NCI-H446 (cell line): Measurements from ENCODE around the gene VCX.
"Not testable (repeated sequence)": the region's sequence is repeated elsewhere in the genome, so short reads cannot be mapped to it uniquely, and the experiment has no call there.

Experiments used
- DNase-seq, 2 experiments: peaks; one replicate each; lab custom pipeline; 2025; lab: John Stamatoyannopoulos, UW

VCX gene

DNA sequence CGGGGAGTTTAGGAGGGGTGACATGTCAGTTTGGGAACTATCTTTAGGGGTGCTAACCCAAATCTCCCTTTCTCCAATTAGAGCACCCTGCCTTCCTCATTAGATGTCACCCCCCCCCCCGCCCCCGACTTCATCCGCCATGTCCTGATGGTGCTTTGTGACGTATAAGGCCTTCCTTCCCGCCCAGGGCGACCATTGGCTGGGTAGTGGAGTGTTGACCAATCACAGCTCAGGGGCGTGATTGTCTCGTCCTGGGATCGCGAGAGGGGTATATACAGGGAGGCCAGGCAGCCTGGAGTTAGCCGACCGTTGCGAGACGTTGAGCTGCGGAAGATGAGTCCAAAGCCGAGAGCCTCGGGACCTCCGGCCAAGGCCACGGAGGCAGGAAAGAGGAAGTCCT lies at the start of gene VCX:
VCX (plus strand) TSS at position 301 of the 400 bp plus-strand sequence; CDS start at position 334, 33 bp downstream.
- DNase-seq = not testable (repeated sequence)

DNA sequence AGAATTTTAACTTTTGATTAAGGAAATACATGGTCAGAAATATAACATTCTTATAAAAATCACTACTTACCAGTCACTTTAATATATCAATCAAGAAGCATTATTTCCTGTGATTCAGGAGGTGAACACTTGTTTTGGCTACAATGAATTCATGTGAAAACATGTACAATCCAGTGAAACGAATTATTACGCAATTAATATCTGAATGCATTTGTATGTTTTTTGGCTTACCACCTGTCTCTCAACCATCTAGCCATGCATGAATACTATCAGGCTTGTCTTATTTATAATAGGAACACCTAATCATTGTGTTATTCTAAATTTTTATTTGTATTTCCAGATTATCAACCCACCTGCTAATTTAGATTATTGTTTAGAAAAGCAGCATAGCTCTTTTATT lies 44.6 kb upstream of the VCX start:
- DNase-seq = no peak

DNA sequence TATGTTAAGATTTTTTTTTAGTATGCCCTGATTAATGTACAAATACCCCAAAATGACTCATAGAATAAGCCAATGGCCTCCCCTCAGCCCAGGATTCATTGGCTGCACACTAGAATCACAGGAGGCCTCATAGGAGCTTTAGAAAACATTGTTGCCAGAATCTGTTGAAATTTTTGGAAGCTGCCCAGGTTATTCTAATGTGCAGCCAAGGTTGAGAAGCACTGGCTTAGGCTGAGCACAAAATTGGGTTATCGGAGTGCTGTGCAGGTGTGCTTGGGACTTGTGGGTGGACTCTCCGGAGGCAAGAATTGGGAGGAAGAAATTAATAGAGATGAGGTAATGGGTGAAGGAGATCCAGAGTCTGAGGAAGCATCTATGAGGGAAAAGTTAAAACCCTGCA lies 41.3 kb upstream of the VCX start:
- DNase-seq = no peak

DNA sequence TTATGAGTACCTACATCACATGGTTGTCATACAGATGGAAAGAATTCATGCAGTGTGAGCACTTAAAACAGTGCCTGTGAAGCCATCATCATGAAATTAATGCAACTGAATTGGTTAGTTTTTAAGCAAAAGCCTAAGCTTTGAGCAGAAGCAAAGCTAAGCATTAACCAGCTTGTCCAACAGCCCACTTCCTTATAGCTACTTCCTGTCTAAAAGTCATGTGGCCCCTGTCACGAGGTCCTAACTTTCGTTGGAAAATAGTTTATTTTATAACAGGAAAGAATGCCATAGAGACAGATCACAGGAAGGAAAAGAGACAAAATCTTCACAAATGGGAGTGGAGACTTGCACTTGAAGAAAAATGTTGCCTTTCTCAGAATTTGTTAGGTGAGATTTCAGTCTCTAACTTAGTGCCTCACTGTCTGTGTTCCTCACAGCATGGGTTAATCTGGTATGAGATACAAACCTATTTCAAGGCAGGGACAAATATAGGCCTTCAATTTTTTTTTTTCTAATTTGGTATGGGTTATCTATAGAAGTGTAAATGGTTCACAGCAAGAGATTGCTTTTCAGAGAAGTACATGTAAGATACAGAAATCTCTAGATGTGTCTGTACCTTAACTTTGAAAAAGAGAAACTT lies 27.7 kb upstream of the VCX start:
- DNase-seq = no peak

DNA sequence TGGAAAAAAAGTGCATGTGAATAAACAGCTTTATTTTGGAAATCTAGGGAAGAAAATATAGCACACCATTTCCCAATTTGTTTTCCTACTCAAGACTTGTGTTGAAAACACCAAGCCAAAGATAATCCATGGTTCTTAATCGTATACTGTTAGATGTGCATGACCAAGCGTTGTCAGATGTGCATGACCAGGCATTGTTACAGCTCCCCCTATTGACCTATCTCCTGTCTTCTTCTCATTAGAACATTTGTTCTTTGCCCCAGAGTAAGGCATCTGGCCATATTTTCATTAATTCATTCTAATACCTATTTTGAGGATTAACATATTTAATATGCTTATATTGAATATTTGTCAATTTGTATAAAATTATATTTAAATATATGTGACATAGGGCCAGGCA lies 14.4 kb upstream of the VCX start:
- DNase-seq = no peak

DNA sequence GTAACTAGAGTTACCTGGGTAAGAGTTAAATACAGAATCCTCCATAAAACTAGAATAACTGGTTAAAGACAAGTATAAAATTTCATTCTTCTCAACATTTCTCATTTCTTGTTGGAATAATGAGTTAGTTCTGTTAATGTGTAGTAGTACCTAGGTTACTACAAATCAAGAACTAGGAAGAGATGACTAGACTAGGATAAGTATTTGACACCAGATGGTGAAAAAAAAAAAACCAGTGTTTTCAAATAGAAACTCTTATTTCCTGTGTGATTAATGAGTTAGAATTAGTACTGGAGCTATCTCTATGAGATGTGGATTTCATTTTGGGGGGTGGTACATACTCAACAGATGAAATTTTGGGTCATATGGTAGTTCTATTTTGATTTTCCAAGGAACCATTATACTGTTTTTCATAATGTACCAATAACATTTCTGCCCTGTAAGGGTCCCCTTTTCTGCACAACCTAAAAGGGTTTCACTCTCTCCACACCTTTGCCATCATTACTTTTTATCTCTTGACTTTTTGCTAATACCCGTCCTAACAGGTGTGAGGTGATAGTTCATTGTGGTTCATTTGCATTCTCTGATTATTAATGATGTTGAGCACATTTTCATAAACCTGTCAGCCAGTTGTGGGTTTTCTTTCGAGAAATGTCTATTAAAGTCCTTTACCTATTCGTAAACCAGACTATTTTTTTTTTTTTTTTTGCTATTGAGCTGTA lies 1.7 kb upstream of the VCX start:
- no peak for DNase-seq

DNA sequence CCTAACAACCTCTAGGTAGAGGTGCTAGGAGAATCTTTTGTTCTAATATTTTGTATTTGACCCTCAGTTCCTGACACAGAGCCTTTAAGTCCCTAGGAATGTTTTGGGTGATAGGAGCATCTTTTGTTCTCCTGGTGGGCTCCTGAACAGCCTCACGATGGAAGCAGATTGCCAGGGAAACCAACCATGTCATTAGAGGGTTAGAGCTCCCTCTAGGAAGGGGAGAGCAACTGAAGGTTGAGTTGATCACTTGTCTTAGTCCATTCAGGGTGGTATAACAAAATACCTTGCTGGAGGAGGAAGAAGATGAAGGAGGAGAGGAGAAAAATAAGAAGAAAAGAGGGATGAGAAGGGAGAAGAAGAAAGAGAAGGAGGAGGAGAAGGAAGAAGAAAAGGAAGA lies 9.2 kb downstream of the VCX start:
- no peak for DNase-seq

DNA sequence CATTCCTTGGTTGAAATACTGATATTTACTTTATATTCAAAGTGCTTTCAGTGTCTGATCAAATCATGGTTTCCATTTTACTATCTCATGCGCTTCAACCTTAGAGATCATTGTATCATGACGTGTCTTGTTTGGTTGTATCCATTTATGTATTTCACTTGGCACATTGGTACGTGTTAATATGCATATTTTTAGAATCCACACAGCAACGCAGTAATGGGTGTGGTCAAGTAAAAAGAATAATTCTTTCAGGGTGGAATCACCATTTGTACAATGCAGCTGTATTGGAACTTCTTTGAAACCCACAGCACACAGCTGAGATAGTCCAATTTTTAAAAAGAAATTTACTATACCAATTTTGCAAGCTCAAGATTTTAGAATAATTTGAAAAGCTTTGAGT lies 29.1 kb downstream of the VCX start:
- DNase-seq = no peak

DNA sequence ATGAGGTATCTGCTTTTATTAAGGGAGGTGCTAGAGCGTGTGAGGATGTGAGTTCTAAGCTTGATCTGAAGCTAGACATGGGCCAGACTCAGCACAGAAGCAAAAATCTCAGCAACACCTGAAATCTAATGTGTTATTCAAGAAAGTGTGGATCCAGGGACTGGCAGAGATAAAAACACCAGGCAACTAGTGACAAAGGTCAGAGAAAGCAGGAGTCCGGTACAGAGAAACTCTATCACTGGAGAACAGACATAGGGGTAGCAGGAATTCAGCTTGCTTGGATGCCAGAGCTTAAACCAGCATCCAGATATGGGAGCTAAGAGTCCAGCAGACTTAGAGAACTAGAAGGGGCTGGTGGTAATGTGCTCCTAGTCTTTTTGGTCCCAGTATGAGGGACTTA lies 34.0 kb downstream of the VCX start:
- no peak for DNase-seq

DNA sequence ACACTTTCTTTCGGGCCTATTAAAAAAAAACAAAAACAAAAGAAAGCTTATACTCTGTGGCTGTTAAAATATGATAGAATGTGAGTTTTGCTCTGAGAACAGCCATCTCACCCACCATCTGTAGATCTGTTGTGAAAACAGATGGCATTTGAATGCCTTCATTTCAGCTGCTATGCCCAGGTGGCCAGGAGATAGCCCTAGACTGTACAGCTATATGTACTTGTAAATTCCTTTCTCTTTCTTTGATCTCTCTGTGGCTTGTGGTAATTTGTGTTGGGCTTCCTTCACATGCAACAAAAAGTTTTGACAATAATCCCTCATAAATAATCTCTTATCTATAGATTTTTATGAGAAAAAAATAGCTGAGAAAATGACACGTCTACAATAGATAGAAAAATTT lies 46.2 kb downstream of the VCX start:
- no peak for DNase-seq

DNA sequence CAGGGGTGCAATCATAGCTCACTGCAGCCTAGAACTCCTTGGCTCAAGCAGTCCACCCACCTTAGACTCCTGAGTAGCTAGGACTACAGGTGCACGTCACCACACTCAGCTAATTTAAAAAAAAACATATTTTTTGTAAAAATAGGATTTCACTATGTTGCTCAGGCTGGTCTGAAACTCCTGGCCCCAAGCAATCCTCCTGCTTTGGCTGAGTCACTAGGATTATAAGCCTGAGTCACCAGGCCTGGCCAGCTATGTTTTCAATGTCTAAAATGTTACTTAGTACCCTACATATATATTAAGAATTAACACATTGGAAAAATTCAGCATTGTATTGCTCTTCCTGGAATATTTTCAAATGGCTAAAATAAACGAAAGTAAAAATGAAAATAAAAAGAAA lies 46.7 kb downstream of the VCX start:
- no peak for DNase-seq

DNA sequence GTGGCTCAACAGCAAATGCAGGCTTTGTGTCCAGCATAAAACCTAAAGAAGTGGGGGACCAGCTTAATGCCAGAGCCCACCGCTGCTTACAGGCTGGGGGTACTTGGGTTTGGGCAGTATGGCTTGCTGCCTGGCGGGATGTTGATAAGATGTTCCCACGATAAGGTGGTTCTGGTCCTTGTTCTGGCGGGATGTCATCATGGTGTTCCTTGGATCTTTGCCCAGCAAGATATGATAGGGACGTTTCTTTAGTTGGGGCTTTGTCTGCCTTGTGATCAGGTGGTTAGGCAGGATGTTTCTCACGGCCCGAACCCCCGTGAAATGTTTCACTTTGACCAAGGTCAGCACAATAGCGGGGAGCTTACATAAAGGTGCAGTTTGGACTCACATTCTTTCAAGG lies 49.0 kb downstream of the VCX start:
- DNase-seq = no peak
